ENCODE results near the gene PKN3. TPM values are rescaled to one million over a fixed set of nuclear protein-coding genes. Genes with fewer than 3 reads are reported as not detected.

Gene PKN3
- total RNA-seq = 1 to 10 TPM; 1.4 to 5.2 (median 3.3) TPM

DNA sequence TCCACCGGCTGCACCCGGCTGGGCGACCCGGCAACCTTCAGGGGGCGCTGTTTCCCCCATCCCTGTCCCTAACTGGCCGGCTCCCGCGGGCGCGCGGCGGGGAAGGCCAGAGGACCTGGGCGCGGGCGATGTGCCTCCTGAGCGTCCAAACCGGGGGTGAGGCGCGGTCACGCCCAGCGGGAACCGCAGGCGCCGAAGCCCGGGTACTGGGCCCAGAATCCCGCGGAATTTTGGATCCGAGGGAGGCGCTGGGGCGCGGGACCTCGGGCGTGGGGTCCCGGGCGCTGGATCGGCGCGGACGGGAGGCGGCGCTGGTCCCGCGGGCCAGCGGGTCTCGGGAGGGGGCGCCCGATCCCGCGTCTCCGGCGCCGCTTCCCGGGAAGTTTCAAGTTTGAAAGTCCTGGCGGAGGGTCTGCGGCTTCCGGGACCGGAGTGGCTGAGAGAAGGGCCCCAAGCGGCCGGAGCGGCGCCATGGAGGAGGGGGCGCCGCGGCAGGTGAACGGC lies at the start of gene PKN3:
Gene PKN3 (plus strand): TSS at position 59 of the 504 bp plus-strand sequence. CDS start 413 bp downstream, at position 472.
- Histone ChIP-seq H3K9me3 (no peaks in the 10 kb centered on the region), H3K27me3 (no peaks in the 10 kb centered on the region), H3K4me1 (peaks cover 0 to 11% of the 10 kb centered on the region in 2 donors), H3K4me3 (peak within 1 kb of the TSS; percentile 62 to 89 (median 76)), H3K36me3 (no peaks in the 10 kb centered on the region), H3K27ac (peak within 1 kb of the TSS; percentile 69 to 79 (median 74))
- peak; percentile 86 to 91 for ATAC-seq
- DNase-seq = peak; percentile 57 to 69
- TF ChIP-seq, protein P1, sequence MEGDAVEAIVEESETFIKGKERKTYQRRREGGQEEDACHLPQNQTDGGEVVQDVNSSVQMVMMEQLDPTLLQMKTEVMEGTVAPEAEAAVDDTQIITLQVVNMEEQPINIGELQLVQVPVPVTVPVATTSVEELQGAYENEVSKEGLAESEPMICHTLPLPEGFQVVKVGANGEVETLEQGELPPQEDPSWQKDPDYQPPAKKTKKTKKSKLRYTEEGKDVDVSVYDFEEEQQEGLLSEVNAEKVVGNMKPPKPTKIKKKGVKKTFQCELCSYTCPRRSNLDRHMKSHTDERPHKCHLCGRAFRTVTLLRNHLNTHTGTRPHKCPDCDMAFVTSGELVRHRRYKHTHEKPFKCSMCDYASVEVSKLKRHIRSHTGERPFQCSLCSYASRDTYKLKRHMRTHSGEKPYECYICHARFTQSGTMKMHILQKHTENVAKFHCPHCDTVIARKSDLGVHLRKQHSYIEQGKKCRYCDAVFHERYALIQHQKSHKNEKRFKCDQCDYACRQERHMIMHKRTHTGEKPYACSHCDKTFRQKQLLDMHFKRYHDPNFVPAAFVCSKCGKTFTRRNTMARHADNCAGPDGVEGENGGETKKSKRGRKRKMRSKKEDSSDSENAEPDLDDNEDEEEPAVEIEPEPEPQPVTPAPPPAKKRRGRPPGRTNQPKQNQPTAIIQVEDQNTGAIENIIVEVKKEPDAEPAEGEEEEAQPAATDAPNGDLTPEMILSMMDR (IDR thresholded peaks at IDR 0.05 in 4 of 5, conservative IDR thresholded peaks at IDR 0.05 in 1 of 5) = peak; percentile 66 to 91 (median 85)
- no peak for TF ChIP-seq POLR2A (IDR thresholded peaks at IDR 0.05)
- in situ Hi-C loops (cut with MboI; ENCODE audit: low sequenced_read_pairs in 4 of 4) = no loop called here
- intact Hi-C loops (cut with DNase I; ENCODE audit: low total_unique reads) = loop anchor here (1.0 kb wide), 3 partner anchors 13 to 116 kb away; partner anchors contain the start of genes ENDOG, SET and ZDHHC12

DNA sequence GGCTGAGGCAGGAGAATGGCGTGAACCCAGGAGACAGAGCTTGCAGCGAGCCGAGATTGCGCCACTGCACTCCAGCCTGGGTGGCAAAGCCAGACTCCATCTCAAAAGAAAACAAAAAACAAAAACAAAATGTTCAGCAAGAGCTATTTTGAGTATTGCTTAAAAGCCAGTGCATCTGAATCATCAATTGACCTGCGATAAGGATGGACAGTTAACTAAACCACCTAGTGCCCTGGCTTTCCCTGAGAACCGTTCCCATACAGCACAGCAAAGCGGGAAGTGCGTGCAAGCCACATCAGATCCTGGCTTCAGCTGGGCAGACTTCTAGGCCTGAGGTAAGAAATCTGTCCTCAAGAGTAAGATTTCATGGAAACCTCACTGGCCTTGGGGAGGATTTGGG lies 48.4 kb upstream of the PKN3 start:
- no peak for DNase-seq
- Histone ChIP-seq H3K9me3 (no peaks in the 10 kb centered on the region), H3K4me1 (no peaks in the 10 kb centered on the region), H3K27ac (no peak overlapping the region), H3K27me3 (no peaks in the 10 kb centered on the region), H3K4me3 (no peak overlapping the region), H3K36me3 (no peaks in the 10 kb centered on the region)
- no peak for ATAC-seq
- in situ Hi-C loops (cut with MboI; ENCODE audit: low sequenced_read_pairs in 4 of 4) (no loop called here), intact Hi-C loops (cut with DNase I; ENCODE audit: low total_unique reads) (no loop called here)
- TF ChIP-seq, protein P1 (IDR thresholded peaks at IDR 0.05 in 4 of 5, conservative IDR thresholded peaks at IDR 0.05 in 1 of 5) = no peak
- no peak for TF ChIP-seq POLR2A (IDR thresholded peaks at IDR 0.05)

DNA sequence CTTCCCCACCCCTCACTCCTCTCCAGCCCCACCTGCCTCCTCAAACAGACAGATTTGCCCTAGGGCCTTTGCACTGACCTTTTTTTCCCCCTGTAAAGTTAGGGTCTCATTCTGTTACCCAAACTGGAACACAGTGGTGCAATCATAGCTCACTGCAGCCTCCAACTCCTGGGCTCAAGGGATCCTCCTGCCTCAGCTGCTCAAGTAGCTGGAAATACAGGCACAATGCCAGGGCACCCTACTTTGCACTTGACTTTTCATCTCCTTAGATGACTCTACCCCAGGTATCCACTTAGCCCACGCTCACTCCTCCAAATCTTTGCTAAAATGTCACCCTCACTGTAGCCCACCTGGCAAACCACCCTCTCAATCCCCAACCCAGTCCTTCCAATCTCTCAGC lies 47.8 kb upstream of the PKN3 start:
- no peak for DNase-seq
- in situ Hi-C loops (cut with MboI; ENCODE audit: low sequenced_read_pairs in 4 of 4) (no loop called here), intact Hi-C loops (cut with DNase I; ENCODE audit: low total_unique reads) (no loop called here)
- H3K27me3 ChIP-seq = no peaks in the 10 kb centered on the region
- TF ChIP-seq, protein P1 (IDR thresholded peaks at IDR 0.05 in 4 of 5, conservative IDR thresholded peaks at IDR 0.05 in 1 of 5) = no peak
- no peak for TF ChIP-seq POLR2A (IDR thresholded peaks at IDR 0.05)
- no peaks in the 10 kb centered on the region for H3K4me1 ChIP-seq
- no peak for ATAC-seq
- H3K4me3 ChIP-seq = no peak overlapping the region
- no peaks in the 10 kb centered on the region for H3K9me3 ChIP-seq
- no peaks in the 10 kb centered on the region for H3K36me3 ChIP-seq
- no peak overlapping the region for H3K27ac ChIP-seq

DNA sequence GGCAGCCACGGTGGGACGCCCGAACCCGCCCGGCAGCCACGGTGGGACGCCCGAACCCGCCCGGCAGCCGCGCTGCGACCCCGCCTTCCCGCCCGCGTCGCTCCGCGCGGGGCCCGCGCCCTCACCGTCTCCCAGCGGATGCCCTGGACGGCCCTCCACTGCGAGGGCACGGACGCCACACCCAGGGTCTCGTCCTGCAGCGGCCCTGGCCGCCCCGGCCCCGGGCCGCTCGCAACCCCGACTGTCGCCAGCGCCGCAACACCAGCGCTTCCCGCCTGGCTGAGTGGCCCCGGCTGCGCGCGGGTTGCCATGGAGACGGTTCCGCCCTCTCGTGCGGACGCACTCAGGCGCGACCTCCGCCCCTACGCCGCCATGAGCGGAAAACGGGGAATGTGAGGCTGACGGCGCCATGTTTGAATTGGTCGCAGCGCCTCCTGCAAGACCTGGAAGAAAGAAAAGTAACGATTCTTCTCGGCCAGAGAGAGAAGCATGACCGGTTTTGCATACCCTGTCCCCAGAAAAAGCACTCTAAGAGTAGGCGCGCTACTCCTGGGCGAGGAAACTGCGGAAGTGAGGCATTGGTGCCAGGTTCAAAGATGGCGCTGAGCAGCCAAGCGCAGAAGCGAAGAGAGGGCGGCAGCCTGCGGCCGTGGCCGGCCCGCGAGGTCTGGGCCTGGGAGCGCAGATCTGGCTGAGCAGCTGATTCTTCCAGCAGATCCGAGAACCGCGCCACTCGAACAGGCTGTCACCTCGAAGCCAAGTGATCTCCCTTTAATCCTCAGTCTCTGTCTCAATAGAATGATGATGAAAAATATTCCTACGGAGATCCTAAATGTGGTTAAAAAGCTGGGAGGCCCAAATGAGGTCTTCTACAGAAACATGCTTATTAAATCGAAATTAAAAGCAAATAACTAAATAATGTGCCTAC lies 45.6 kb upstream of the PKN3 start, which contains the start of gene DYNC2I2:
Gene DYNC2I2 (minus strand): TSS at position 432 of the 928 bp plus-strand sequence. CDS start 121 bp downstream, at position 311.
- TF ChIP-seq, protein P1 (IDR thresholded peaks at IDR 0.05 in 4 of 5, conservative IDR thresholded peaks at IDR 0.05 in 1 of 5) = peak in 1 of 5 experiments; percentile 9
- peak; percentile 20 to 29 for TF ChIP-seq POLR2A (IDR thresholded peaks at IDR 0.05)
- intact Hi-C loops (cut with DNase I; ENCODE audit: low total_unique reads) = loop anchor here (1.0 to 2.0 kb wide), 3 partner anchors 22 to 48 kb away; partner anchors contain the start of gene SET
- no peaks in the 10 kb centered on the region for H3K4me1 ChIP-seq
- no peaks in the 10 kb centered on the region for H3K9me3 ChIP-seq
- DNase-seq = peak; percentile 94
- no peaks in the 10 kb centered on the region for H3K27me3 ChIP-seq
- peak within 1 kb of the TSS; percentile 48 to 83 (median 71) for H3K4me3 ChIP-seq
- peak; percentile 99 for ATAC-seq
- H3K27ac ChIP-seq = peak within 1 kb of the TSS; percentile 92 to 100 (median 94)
- in situ Hi-C loops (cut with MboI; ENCODE audit: low sequenced_read_pairs in 4 of 4) = no loop called here
- no peaks in the 10 kb centered on the region for H3K36me3 ChIP-seq

Data from gastrocnemius medialis (tissue), 4 donors.